Hepatocyte (in vitro differentiated cells): ENCODE data around the gene VPS54.

ENCODE experiments used
- CTCF ChIP-seq: fragments of 200-600 bp; sonication (generic); IDR thresholded peaks from 2 replicates; pipeline ENCODE4 v1.5.1; 2016; ENCODE audit warnings: antibody characterized with exemption, mild to moderate bottlenecking; ENCODE audit not compliant: poor library complexity
- EZH2 ChIP-seq: fragments of 200-600 bp; sonication (generic); IDR thresholded peaks from 2 replicates; pipeline ENCODE4 v1.6.1; 2016; ENCODE audit warnings: antibody characterized with exemption, mild to moderate bottlenecking, borderline replicate concordance

GRCh38 chr2:63872571-63873328, 146.5 kb downstream of the VPS54 start:
- no peak for TF ChIP-seq EZH2
- TF ChIP-seq CTCF: no peak
